Upper lobe of right lung (tissue), 1 donor: Measurements from ENCODE around the gene NAAA. TPM values are rescaled to one million over a fixed set of nuclear protein-coding genes. Genes with fewer than 3 reads are reported as not detected.
"Not testable (repeated sequence)": the region's sequence is repeated elsewhere in the genome, so short reads cannot be mapped to it uniquely, and the experiment has no call there.

ENCODE experiments used
- ATAC-seq: fragments of 200-7000 bp; cut with Tn5 transposase; one replicate; pipeline ENCODE4 v1.9.1; 2020; ENCODE audit warnings: mild to moderate bottlenecking, moderate library complexity
- DNase-seq: peaks from one replicate; pipeline ENCODE4 v3.0.0-alpha.2; 2020
- H3K27ac ChIP-seq: fragments of 200-600 bp; one replicate; pipeline ENCODE4 v1.8.0; 2022
- H3K27me3 ChIP-seq: fragments of 200-600 bp; one replicate; pipeline ENCODE4 v1.8.0; 2022; ENCODE audit warnings: mild to moderate bottlenecking
- H3K36me3 ChIP-seq: fragments of 200-600 bp; one replicate; pipeline ENCODE4 v1.8.0; 2022
- H3K4me1 ChIP-seq: fragments of 200-600 bp; one replicate; pipeline ENCODE4 v1.8.0; 2022
- H3K4me3 ChIP-seq: fragments of 200-600 bp; one replicate; pipeline ENCODE4 v1.8.0; 2022; ENCODE audit warnings: mild to moderate bottlenecking
- H3K9me3 ChIP-seq: fragments of 200-600 bp; one replicate; pipeline ENCODE4 v1.8.0; 2022
- intact Hi-C: fragments of 100-400 bp; cut with DNase I; formaldehyde crosslinking; loops from one replicate; pipeline ENCODE4 v1.11.0; 2022
- total RNA-seq: library from RNA; stranded (reverse); fragmentation: NEBNext Ultra II Directional; extraction: Animal tissue kit (Norgen Biotek cat#: 25700); gene quantifications from one replicate; pipeline ENCODE4 v1.2.1, GENCODE V29; 2021
- TF ChIP-seq, protein P1 (sequence below): fragments of 200-600 bp; IDR thresholded peaks from one replicate; pipeline ENCODE4 v1.8.0; 2022; ENCODE audit warnings: antibody characterized with exemption
- donor health status: DM: no; HTN: yes; CAD: no; lungs with severe emphysema.

Gene NAAA
- total RNA-seq, 1 donor from 2014 or later = 24.1 TPM

DNA sequence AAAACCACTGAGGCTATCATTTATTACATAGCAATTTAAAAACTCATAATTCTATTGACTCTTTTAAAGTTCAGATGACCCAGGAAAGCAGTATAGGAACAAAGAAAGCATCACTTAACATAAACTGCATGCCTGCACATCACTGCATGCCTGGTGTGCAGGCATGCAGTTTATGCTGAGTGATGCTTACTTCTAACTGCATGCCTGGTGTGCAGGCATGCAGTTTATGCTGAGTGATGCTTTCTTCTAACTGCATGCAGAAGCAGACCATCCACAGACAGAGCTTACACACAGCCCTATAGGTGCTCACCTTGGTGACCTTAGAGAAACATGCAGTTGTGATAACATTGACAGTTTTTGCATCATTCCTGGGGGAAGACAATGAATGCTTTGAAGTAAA is 33.0 kb upstream of the NAAA start:
- H3K27ac ChIP-seq = no peak overlapping the region

DNA sequence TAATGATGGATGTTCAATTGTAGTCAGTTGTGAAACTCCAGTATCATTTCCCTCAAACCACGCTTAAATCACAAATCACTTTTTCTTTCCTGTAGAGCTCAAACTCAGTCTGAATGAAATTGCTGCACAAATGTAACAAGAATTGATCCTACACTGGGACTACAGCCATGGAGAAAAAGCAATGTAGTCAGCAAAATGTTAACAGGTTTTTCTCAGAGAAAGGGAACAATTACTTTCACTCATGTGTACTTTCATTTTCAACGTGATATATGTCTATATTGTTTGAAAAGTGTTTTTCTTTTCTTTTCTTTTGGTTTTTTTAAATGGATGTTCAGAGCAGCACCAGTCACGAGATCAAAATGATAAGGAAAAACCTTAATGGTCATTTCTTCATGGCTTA is 27.3 kb upstream of the NAAA start:
- TF ChIP-seq, protein P1, sequence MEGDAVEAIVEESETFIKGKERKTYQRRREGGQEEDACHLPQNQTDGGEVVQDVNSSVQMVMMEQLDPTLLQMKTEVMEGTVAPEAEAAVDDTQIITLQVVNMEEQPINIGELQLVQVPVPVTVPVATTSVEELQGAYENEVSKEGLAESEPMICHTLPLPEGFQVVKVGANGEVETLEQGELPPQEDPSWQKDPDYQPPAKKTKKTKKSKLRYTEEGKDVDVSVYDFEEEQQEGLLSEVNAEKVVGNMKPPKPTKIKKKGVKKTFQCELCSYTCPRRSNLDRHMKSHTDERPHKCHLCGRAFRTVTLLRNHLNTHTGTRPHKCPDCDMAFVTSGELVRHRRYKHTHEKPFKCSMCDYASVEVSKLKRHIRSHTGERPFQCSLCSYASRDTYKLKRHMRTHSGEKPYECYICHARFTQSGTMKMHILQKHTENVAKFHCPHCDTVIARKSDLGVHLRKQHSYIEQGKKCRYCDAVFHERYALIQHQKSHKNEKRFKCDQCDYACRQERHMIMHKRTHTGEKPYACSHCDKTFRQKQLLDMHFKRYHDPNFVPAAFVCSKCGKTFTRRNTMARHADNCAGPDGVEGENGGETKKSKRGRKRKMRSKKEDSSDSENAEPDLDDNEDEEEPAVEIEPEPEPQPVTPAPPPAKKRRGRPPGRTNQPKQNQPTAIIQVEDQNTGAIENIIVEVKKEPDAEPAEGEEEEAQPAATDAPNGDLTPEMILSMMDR = no peak
- H3K4me3 ChIP-seq = no peak overlapping the region
- no peaks in the 10 kb centered on the region for H3K9me3 ChIP-seq
- H3K4me1 ChIP-seq = no peaks in the 10 kb centered on the region
- DNase-seq (no peak), ATAC-seq (no peak)
- intact Hi-C loops = no loop called here
- H3K27me3 ChIP-seq = no peaks in the 10 kb centered on the region
- H3K27ac ChIP-seq = no peak overlapping the region
- H3K36me3 ChIP-seq = peaks cover 97% of the 10 kb centered on the region

More for the DNA sequence above, 33.0 kb upstream of the NAAA start:
- Histone ChIP-seq H3K4me1 (no peaks in the 10 kb centered on the region), H3K36me3 (peaks cover 99% of the 10 kb centered on the region), H3K9me3 (no peaks in the 10 kb centered on the region), H3K4me3 (no peak overlapping the region), H3K27me3 (no peaks in the 10 kb centered on the region)
- ATAC-seq = no peak
- TF ChIP-seq, protein P1 = no peak
- intact Hi-C loops = no loop called here
- DNase-seq = no peak

DNA sequence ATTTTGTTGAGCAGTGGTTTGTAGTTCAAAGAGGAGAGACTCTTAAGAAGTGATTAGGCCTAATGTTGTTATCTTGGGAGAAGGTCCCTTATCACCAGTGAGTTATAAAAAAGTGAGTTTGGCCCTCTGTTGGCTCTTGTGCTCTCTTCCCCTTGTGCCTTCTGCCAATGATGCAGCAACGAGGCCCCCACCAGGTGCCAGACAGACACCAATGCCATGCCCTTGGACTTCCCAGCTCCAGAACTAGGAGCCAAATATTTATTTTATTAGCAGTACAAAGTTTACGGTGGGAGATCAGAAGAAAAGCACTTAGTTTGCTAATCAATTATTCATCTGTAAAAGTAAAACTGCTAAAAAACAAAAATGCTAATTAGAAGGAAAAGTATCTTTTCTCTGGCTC is 22.7 kb upstream of the NAAA start:
- no peak for DNase-seq
- TF ChIP-seq, protein P1 = no peak
- H3K27me3 ChIP-seq = no peaks in the 10 kb centered on the region
- H3K4me3 ChIP-seq = no peak overlapping the region
- H3K36me3 ChIP-seq = peaks cover 80% of the 10 kb centered on the region
- no peaks in the 10 kb centered on the region for H3K4me1 ChIP-seq
- H3K9me3 ChIP-seq = no peaks in the 10 kb centered on the region
- intact Hi-C loops = no loop called here
- no peak for ATAC-seq
- no peak overlapping the region for H3K27ac ChIP-seq

DNA sequence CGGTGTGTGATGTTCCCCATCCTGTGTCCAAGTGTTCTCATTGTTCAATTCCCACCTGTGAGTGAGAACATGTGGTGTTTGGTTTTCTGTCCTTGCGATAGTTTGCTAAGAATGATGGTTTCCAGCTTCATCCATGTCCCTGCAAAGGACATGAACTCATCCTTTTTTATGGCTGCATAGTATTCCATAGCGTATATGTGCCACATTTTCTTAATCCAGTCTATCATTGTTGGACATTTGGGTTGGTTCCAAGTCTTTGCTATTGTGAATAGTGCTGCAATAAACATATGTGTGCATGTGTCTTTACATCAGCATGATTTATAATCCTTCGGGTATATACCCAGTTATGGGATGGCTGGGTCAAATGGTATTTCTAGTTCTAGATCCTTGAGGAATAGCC is 21.3 kb upstream of the NAAA start:
- H3K4me3 ChIP-seq, H3K4me1 ChIP-seq, H3K27ac ChIP-seq, intact Hi-C loops, ATAC-seq, H3K27me3 ChIP-seq, H3K9me3 ChIP-seq, DNase-seq: not testable (repeated sequence)
- H3K36me3 ChIP-seq = peaks cover 80% of the 10 kb centered on the region

DNA sequence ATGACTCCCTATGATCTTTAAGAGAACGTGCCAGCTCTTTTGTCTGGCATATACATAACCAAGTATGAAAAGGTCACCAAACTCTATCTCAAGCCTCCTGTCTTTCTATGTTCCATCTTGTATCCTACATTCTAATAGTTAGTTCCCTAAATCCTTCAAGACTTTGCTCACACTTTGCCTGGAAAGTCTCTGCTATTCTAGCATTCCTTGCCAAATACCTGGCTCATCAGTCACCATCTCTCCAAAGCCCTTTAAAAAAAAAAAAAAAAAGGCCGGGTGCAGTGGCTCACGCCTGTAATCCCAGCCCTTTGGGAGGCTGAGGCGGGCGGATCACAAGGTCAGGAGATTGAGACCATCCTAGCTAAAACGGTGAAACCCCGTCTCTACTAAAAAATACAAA is 17.7 kb upstream of the NAAA start:
- ATAC-seq, H3K27me3 ChIP-seq, H3K4me3 ChIP-seq: not testable (repeated sequence)

DNA sequence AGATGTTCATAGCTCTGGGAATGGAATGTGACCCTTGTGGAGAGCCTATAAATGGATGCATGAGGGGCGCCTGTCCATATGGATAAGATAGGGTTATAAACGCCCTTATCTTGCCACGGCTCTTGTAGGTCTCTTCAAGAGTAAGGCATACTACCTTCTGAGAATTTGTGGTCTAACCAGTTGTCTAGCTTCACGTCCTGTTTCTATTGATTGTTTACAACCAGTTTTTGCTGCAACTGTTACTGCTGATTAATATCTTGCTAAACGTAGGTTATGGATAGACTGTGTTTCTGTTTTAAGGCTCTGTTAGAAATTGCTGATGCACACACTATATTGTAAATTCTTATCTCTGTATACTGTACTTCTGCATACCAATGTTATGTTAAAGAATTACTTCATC is 14.0 kb upstream of the NAAA start:
- H3K9me3 ChIP-seq, DNase-seq, intact Hi-C loops, H3K27ac ChIP-seq, H3K27me3 ChIP-seq, H3K4me1 ChIP-seq, H3K4me3 ChIP-seq, ATAC-seq: not testable (repeated sequence)
- peaks cover 99% of the 10 kb centered on the region for H3K36me3 ChIP-seq

More for the DNA sequence above, 17.7 kb upstream of the NAAA start:
- intact Hi-C loops, DNase-seq, H3K27ac ChIP-seq, H3K9me3 ChIP-seq, H3K4me1 ChIP-seq: not testable (repeated sequence)
- peaks cover 82% of the 10 kb centered on the region for H3K36me3 ChIP-seq

DNA sequence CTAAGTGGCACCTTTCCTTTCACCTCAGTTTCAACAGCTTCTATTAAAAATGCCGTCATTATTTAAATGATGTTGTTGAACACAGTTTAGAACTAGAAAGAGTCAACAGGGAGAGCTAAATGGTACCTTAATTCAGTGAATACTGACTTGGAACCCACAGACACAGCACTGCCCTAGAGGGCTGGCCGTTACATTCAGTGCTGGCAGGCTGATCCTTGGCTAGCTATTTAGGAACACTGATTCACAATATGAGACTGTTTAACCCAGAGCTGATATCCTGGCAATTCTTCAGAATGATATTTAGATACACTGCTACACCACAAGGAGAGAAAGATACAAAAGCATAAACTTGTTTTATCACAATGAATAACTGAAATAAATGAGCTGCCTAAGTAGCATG is 12.7 kb upstream of the NAAA start:
- Histone ChIP-seq H3K4me1 (no peaks in the 10 kb centered on the region), H3K27ac (no peak overlapping the region), H3K4me3 (no peak overlapping the region), H3K36me3 (peaks cover 91% of the 10 kb centered on the region), H3K9me3 (no peaks in the 10 kb centered on the region), H3K27me3 (no peaks in the 10 kb centered on the region)
- DNase-seq (no peak), ATAC-seq (no peak)
- intact Hi-C loops = no loop called here
- TF ChIP-seq, protein P1 = no peak
